Measurements from ENCODE around the gene EMP1. TPM values are rescaled to one million over a fixed set of nuclear protein-coding genes. Genes with fewer than 3 reads are reported as not detected.

The EMP1 gene, protein sequence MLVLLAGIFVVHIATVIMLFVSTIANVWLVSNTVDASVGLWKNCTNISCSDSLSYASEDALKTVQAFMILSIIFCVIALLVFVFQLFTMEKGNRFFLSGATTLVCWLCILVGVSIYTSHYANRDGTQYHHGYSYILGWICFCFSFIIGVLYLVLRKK
- total RNA-seq = 1,000 to 10,000 TPM in 1 of 2 donors, 100 to 1,000 TPM in 1; 295 to 1,389 TPM

GRCh38 chr12:13196130-13196921 is at the start of gene EMP1:
TSS of gene EMP1 (plus strand) at chr12:13196726. CDS start at chr12:13211511, 14,785 bp downstream.
- Histone ChIP-seq H3K27ac (peak within 1 kb of the TSS; percentile 72 to 79), H3K4me3 (peak within 1 kb of the TSS; percentile 73), H3K9me3 (no peaks in the 10 kb centered on the region), H3K36me3 (no peaks in the 10 kb centered on the region), H3K27me3 (replicated peaks; ENCODE audit: insufficient read depth) (no peaks in the 10 kb centered on the region), H3K4me1 (ENCODE audit: control insufficient read depth in 1 of 2, low read depth in 2 of 2) (peaks cover 3 to 16% of the 10 kb centered on the region in 2 donors)
- TF ChIP-seq, protein P1, sequence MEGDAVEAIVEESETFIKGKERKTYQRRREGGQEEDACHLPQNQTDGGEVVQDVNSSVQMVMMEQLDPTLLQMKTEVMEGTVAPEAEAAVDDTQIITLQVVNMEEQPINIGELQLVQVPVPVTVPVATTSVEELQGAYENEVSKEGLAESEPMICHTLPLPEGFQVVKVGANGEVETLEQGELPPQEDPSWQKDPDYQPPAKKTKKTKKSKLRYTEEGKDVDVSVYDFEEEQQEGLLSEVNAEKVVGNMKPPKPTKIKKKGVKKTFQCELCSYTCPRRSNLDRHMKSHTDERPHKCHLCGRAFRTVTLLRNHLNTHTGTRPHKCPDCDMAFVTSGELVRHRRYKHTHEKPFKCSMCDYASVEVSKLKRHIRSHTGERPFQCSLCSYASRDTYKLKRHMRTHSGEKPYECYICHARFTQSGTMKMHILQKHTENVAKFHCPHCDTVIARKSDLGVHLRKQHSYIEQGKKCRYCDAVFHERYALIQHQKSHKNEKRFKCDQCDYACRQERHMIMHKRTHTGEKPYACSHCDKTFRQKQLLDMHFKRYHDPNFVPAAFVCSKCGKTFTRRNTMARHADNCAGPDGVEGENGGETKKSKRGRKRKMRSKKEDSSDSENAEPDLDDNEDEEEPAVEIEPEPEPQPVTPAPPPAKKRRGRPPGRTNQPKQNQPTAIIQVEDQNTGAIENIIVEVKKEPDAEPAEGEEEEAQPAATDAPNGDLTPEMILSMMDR (IDR thresholded peaks at IDR 0.05) = no peak
- DNase-seq (ENCODE audit: low spot score) (peak; percentile 98), ATAC-seq (ENCODE audit: insufficient number of reproducible peaks, low FRiP score, low read depth) (peak; percentile 97)

GRCh38 chr12:13147688-13148484 is 48.6 kb upstream of the EMP1 start:
- H3K4me1 ChIP-seq (ENCODE audit: control insufficient read depth in 1 of 2, low read depth in 2 of 2) = peaks cover 0 to 34% of the 10 kb centered on the region in 2 donors
- peak overlapping the region; percentile 31 to 63 for H3K27ac ChIP-seq
- DNase-seq (ENCODE audit: low spot score) (no peak), ATAC-seq (ENCODE audit: insufficient number of reproducible peaks, low FRiP score, low read depth) (no peak)
- H3K27me3 ChIP-seq (replicated peaks; ENCODE audit: insufficient read depth) = no peaks in the 10 kb centered on the region
- no peaks in the 10 kb centered on the region for H3K9me3 ChIP-seq
- TF ChIP-seq, protein P1 (IDR thresholded peaks at IDR 0.05) = no peak
- no peak overlapping the region for H3K4me3 ChIP-seq
- no peaks in the 10 kb centered on the region for H3K36me3 ChIP-seq

DNA sequence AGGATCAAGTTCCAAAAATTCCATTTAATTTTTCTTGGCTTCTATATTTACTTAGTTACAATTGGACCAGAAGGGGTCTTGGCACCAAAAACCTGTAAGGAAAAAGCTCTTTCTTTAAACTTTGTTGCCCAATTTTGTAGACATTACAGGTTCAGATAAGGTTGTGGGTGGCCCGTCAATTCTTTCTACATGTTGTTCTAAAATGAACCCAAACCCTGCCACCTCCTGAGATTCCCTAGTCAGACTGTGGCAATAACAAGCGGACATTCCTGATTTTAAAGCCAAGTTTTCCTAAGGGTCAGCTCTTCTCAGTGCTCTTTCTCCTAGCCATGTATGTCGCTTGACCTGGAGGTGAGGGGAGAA is 48.1 kb upstream of the EMP1 start:
- Histone ChIP-seq H3K36me3 (no peaks in the 10 kb centered on the region), H3K27me3 (replicated peaks; ENCODE audit: insufficient read depth) (no peaks in the 10 kb centered on the region), H3K27ac (peak overlapping the region; percentile 31 to 63), H3K4me3 (no peak overlapping the region), H3K9me3 (no peaks in the 10 kb centered on the region), H3K4me1 (ENCODE audit: control insufficient read depth in 1 of 2, low read depth in 2 of 2) (peaks cover 0 to 34% of the 10 kb centered on the region in 2 donors)
- TF ChIP-seq, protein P1 (IDR thresholded peaks at IDR 0.05) = no peak
- ATAC-seq (ENCODE audit: insufficient number of reproducible peaks, low FRiP score, low read depth) (no peak), DNase-seq (ENCODE audit: low spot score) (no peak)

GRCh38 chr12:13149411-13149810 is 47.1 kb upstream of the EMP1 start:
- DNase-seq (ENCODE audit: low spot score) (no peak), ATAC-seq (ENCODE audit: insufficient number of reproducible peaks, low FRiP score, low read depth) (no peak)
- TF ChIP-seq, protein P1 (IDR thresholded peaks at IDR 0.05) = no peak
- no peaks in the 10 kb centered on the region for H3K36me3 ChIP-seq
- H3K4me1 ChIP-seq (ENCODE audit: control insufficient read depth in 1 of 2, low read depth in 2 of 2) = peaks cover 0 to 34% of the 10 kb centered on the region in 2 donors
- H3K4me3 ChIP-seq = no peak overlapping the region
- no peak overlapping the region for H3K27ac ChIP-seq
- no peaks in the 10 kb centered on the region for H3K27me3 ChIP-seq (replicated peaks; ENCODE audit: insufficient read depth)
- no peaks in the 10 kb centered on the region for H3K9me3 ChIP-seq

DNA sequence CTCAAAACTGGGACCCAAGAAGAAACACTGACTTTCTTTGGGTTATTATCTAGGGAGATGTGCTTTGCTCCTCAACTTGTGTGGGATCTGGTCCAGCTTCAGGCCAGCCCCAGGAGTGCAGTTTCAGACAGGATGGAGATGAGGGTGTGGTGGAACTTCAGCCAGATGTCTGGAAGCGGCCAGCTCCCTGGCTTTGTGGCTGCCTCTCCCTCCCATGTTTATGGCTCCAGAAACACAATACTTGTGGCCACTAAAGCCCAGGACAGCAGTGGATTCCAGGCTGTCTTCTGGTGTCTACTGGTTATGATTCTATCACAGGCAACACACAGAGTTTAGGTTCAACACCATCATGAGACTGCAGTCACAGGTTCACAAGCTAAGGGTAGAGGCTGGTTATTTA is 44.2 kb upstream of the EMP1 start:
- Histone ChIP-seq H3K27ac (no peak overlapping the region), H3K4me1 (ENCODE audit: control insufficient read depth in 1 of 2, low read depth in 2 of 2) (peaks cover 0 to 21% of the 10 kb centered on the region in 2 donors), H3K36me3 (no peaks in the 10 kb centered on the region), H3K4me3 (no peak overlapping the region), H3K27me3 (replicated peaks; ENCODE audit: insufficient read depth) (no peaks in the 10 kb centered on the region), H3K9me3 (no peaks in the 10 kb centered on the region)
- TF ChIP-seq, protein P1 (IDR thresholded peaks at IDR 0.05) = no peak
- DNase-seq (ENCODE audit: low spot score) (no peak), ATAC-seq (ENCODE audit: insufficient number of reproducible peaks, low FRiP score, low read depth) (no peak)
